COR-L47 (cell line): ENCODE measurements around the gene DNAH14.
"Not testable (repeated sequence)": the region's sequence is repeated elsewhere in the genome, so short reads cannot be mapped to it uniquely, and the experiment has no call there.

ENCODE experiments used
- DNase-seq: peaks from one replicate; lab custom pipeline; 2025; lab: John Stamatoyannopoulos, UW

DNAH14 gene

DNA sequence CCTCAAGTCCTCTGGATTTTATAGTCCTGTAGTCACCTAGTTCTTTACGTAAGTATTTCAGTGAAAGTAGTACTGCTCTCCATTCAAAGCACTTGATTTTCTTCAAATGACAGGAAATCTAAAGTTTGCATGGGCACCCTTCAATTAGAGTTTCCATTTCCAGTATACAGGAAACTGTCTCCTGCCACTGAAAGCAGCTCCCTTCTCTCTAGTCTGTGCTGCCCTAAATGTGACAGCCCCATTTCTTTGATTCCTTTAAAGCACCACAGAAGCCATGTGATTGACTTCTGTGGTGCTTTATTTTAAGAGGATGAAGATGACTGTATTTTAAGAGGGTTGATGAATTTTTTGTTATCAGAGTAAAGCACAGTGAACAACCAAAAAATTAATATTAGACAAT is 226.1 kb downstream of the DNAH14 start:
- DNase-seq: no peak

DNA sequence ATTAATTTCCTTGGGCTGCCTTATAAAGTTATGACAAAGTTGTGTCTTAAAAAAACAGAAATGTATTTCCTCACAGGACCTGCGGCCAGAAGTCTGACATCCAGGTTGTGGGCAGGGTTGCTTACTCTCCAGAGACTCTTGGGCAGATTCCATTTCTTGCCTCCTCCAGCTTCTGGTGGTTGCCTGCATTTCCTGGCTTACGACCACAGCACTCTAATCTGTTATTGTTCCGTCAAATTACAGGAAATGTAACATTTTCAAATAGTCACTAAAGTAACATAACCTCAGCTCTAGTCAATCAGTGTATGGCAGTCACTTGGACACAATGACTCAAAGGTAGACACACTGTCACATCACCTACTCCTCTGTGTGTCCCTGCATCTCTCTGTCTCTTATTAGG is 226.8 kb downstream of the DNAH14 start:
- no peak for DNase-seq

DNA sequence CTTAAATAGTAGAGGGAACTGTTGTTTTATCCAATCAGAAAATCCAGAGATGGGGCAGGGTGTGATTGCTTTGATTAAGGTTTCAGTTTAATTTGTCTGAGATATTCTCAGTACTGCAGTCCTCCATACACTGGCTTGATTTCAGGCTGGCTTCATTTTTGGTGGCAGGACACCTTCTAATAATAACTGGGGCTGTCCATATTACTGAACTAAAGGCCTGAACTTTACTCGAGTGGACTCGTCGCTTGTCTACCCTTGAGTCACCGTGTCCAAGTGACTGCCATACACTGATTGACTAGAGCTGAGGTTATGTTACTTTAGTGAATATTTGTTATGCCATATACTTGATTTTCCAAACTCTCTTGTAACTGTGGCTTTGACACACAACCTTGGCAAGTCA is 228.8 kb downstream of the DNAH14 start:
- DNase-seq: no peak

GRCh38 chr1:225159793-225160192 is 230.3 kb downstream of the DNAH14 start:
- DNase-seq: no peak

- not testable (repeated sequence) for DNase-seq
Measured at GRCh38 chr1:225177409-225177808, 247.9 kb downstream of the DNAH14 start.

DNA sequence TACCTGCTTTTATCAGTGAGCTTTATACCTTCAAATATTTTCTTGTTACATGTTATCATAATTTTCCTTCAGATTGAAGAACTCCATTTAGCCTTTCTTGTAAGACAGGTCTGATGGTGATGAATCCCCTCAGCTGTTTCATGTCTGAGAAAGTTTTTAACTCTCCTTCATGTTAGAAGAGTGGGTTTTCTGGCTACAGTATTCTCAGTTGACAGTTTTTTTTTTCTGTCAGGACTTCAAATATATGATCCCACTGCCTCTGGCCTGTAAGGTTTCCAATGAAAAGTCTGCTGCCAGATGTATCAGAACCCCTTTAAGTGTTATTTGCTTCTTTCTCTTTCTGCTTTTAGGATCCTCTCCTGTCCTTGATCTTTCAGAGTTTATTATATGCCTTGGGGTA is 250.2 kb downstream of the DNAH14 start:
- no peak for DNase-seq

DNA sequence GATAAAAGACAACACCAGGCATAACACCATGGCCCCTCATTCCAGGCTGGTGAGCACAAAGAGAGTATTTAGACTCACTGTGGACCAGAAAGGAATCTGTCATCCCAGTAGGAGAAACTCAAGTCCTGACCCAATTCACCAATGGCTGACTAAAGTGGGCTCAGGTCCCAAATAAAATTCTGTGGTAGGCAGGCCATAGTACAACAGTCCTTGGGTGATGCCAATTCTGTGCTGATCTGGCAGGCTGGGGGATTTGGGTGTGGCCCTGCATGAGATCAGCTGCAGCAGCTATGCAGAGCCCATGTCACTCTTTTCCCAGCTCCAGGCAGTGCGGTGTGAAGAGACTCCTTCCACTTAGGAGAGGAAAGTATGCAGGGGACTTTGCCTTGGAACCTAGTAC is 253.2 kb downstream of the DNAH14 start:
- DNase-seq: no peak

DNA sequence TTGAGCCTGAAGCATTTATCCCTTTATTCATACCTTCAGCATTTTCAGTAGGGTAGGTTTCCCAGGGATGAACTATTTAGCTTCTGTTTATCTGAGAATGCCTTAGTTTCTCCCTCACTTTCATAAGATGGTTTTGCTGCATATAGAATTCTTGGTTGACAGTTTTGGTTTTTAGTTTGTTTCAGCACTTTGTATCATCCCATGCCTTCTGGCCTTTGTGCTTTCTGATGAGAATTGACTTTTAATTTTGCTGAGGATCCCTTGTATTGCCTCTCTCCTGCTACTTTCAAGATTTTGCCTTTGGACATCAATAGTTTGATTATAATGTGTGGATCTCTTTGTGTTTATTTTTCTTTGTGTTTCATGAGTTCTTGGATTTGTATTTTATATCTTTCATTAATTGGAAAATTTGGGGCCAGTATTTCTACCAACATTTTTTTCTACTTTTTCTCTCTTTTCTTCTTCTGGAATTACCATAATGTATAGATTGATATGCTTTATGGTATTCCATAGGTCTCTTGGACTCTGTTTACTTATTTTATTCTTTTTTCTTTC is 261.8 kb downstream of the DNAH14 start:
- DNase-seq: no peak

DNA sequence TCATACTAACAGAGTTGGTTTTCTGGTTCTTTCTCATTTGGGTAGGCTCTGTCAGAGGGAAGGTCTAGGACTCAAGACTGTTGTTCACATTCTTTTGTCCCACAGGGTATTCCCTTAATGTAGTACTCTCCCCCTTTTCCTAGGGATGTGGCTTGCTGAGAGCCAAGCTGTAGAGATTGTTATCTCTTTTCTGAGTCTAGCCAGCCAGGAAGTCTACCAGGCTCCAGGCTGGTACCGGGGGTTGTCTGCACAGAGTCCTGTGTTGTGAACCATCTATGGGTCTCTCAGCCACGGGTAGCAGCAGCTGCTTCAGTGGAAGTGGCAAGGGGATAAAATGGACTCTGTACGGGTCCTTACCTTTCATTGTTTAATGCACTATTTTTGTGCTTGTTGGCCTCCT is 272.0 kb downstream of the DNAH14 start:
- no peak for DNase-seq

GRCh38 chr1:225207791-225208190 is 278.3 kb downstream of the DNAH14 start:
- no peak for DNase-seq

DNA sequence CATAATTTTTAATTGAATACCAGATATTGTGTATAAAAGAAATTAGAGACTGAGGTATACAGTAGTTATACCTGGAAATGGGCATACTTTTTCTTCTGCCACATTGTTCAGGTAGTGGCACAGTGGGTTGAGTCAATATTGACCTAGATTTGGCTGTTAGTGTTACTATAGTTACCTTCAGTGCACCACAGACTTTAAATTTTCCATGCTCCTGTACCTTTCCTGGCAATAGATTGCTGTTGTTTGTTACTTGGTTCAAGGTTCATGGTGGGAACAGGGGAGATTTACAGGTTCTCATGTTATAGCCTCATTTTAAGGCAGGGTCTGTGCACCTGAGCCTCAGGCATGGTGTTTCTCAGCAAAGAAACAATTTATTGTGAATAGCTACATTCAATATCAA is 279.7 kb downstream of the DNAH14 start:
- no peak for DNase-seq

DNA sequence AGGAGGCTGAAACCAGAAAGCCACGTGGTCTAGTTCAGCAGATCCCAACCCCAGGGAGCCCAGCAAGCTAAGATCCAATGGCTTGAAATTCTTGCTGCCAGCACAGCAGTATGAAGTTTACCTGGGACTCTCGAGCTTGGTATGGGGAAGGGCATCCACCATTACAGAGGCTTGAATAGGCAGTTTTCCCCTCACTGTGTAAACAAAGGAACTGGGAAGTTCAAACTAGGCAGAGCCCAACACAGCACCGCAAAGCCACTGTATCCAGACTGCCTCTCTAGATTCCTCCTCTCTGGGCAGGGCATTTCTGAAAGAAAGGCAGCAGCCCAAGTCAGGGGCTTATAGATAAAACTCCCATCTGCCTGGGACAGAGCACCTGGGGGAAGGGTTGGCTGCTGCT is 280.7 kb downstream of the DNAH14 start:
- not testable (repeated sequence) for DNase-seq

DNA sequence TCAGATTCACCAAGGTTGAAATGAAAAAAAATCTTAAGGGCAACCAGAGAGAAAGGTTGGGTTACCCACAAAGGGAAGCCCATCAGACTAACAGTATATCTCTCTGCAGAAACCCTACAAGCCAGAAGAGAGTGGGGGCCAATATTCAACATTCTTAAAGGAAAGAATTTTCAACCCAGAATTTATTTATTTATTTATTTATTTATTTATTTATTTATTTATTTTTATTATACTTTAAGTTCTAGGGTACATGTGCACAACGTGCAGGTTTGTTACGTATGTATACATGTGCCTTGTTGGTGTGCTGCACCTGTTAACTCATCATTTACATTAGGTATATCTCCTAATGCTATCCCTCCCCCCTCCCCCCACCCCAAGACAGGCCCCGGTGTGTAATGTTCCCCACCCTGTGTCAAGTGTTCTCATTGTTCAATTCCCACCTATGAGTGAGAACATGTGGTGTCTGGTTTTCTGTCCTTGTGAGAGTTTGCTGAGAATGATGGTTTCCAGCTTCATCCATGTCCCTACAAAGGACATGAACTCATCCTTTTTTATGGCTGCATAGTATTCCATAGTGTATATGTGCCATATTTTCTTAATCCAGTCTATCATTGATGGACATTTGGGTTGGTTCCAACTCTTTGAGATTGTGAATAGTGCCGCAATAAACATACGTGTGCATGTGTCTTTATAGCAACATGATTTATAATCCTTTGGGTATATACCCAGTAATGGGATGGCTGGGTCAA is 282.4 kb downstream of the DNAH14 start:
- not testable (repeated sequence) for DNase-seq

DNA sequence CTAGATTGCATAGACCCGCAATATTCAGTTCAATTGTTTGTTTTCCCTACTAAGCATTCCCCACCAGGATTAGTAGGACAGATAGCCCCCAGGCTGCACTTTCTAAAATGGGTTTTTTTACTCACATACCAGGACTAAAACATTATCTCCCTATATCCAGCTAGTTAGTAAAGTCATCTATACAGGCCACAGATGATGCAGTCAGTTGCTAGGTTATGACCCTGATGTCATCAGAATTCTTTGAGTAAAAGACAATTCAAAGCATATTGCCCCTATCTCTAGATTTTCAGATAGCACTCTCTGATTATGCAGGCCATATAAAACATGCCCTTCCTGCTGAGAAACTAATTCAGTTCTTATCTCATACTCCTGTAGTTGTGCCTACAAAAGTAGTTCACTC is 294.8 kb downstream of the DNAH14 start:
- DNase-seq: no peak

- DNase-seq: no peak
Measured at GRCh38 chr1:225225681-225226080, 296.2 kb downstream of the DNAH14 start.

GRCh38 chr1:225228871-225229303 is 299.4 kb downstream of the DNAH14 start:
- no peak for DNase-seq

- not testable (repeated sequence) for DNase-seq
Measured at GRCh38 chr1:225229429-225229828, 300.0 kb downstream of the DNAH14 start.

DNA sequence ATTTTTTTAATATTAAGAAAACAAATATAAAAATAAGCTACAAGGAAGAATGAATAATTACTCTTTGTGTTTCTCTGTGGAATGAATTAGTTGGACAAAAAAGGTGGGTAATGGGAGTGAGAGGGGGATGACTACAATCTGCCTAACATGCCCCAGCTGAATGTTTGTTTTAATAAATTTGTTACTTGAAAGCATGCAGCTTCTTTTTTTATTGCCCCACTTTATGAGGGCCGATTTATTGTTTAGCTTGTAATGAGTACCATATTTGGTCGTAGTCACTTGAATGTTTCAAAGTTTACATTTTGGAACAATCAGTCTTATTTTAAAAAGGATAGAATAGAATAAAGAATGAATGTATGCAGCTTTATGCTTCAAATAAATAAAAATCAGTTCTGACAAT is 301.0 kb downstream of the DNAH14 start:
- no peak for DNase-seq

DNA sequence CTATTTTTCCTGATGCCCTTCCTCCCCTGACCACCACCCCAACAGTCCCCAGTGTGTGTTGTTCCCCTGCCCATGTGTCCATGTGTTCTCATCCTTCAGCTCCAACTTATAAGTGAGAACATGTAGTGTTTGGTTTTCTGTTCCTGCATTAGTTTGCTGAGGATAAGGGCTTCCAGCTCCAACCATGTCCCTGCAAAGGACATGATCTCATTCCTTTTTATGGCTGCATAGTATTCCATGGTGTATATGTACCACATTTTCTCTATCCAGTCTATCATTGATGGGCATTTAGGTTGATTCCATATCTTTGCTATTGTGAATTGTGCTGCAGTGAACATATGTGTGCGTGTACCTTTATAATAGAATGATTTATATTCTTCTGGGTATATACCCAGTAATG is 303.5 kb downstream of the DNAH14 start:
- DNase-seq: not testable (repeated sequence)

DNA sequence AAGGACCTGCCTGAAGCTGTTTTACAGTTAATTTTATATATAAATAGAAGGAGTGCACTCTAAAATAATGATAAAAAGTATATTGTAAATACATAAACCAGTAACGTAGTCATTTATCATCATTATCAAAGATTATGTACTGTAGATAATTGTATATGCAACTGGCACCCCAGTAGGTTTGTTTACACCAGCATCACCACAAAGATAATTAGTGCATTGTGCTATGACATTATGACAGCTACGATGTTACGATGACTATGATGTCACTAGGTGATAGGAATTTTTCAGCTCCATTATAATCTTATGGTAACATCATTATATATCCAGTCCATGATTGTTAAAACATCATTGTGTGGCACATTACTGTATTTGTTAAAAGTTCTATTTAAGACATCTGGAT is 313.1 kb downstream of the DNAH14 start:
- peak; percentile 65 for DNase-seq

GRCh38 chr1:225250432-225250831 is 321.0 kb downstream of the DNAH14 start:
- no peak for DNase-seq

GRCh38 chr1:225253173-225253572 is 323.7 kb downstream of the DNAH14 start:
- no peak for DNase-seq

- no peak for DNase-seq
Measured at GRCh38 chr1:225253784-225254183, 324.3 kb downstream of the DNAH14 start.

- no peak for DNase-seq
Measured at GRCh38 chr1:225254676-225255075, 325.2 kb downstream of the DNAH14 start.
